ENCODE data around the gene RBM19. TPM values are rescaled to one million over a fixed set of nuclear protein-coding genes. Genes with fewer than 3 reads are reported as not detected.

The RBM19 gene
- polyA plus RNA-seq, 1 experiment, result 15.5 TPM

DNA sequence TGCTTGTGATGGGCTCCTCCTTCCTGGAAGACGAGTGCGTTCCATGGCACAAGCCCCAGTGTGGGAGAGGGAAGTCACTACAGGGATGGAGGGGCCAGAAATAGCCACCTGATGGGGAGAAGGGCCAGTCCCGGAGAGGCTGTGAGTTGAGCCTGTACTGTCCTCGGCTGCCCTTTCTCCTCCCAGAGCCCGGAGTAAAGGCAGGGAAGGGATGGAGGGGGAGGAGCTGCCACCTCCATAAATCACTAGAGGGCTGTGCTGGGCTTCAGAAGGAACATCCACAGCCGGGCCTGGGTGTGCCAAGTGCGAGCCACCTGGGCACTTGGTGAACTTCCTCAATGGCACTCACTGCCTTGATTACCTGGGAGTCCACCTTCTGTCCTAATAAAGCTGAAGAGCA, 110.1 kb downstream of the RBM19 start:
- POLR2A ChIA-PET, result no interaction called here
- CTCF ChIA-PET, result no interaction called here
- H3K27me3 ChIP-seq (ENCODE audit: control insufficient read depth, insufficient read depth, low read length), result no peaks in the 10 kb centered on the region

GRCh38 chr12:113854385-113855142, 111.6 kb downstream of the RBM19 start:
- Histone ChIP-seq H3K36me3 (ENCODE audit: control insufficient read depth, insufficient read depth, low read length) (peaks cover 13% of the 10 kb centered on the region), H3K4me3 (ENCODE audit: low read depth, low read length) (no peak overlapping the region), H3K27me3 (ENCODE audit: control insufficient read depth, insufficient read depth, low read length) (no peaks in the 10 kb centered on the region)
- no peak for DNase-seq (ENCODE audit: low read depth)
- POLR2A ChIA-PET, result no interaction called here
- CTCF ChIA-PET, result no interaction called here
- no peak for TF ChIP-seq CTCF (IDR thresholded peaks at IDR 0.05; ENCODE audit: insufficient read depth, low read depth, low read length)

More for the DNA sequence above, 110.1 kb downstream of the RBM19 start:
- H3K36me3 ChIP-seq (ENCODE audit: control insufficient read depth, insufficient read depth, low read length), result peaks cover 13% of the 10 kb centered on the region
- no peak overlapping the region for H3K4me3 ChIP-seq (ENCODE audit: low read depth, low read length)
- TF ChIP-seq CTCF (IDR thresholded peaks at IDR 0.05; ENCODE audit: insufficient read depth, low read depth, low read length), result no peak
- no peak for DNase-seq (ENCODE audit: low read depth)

DNA sequence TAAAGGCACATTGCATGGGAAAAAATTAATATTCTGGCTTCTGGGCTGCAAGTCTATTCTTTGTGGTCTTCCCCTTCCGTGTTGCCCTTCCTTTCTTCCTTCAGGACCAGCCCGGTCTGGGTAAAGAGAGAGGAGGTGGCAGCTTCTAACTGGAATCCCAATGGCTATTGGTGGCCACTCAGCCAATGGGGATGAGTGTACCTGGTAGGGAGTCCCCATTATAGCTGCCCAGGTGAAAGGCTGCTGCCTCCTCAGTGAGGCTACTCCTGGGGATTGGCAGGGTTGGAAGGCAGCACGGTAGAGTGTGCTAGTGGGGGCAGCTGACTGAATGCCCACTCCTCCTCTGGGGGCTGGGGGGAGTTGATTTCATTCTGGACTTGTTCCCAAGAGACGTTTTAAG, 112.6 kb downstream of the RBM19 start:
- TF ChIP-seq CTCF (IDR thresholded peaks at IDR 0.05; ENCODE audit: insufficient read depth, low read depth, low read length), result no peak
- CTCF ChIA-PET, result interaction anchor here (2.2 kb wide), 1 partner anchor 15 kb away, joined by 6 read pairs; no protein-coding TSS in a partner anchor
- peaks cover 13% of the 10 kb centered on the region for H3K36me3 ChIP-seq (ENCODE audit: control insufficient read depth, insufficient read depth, low read length)
- no peaks in the 10 kb centered on the region for H3K27me3 ChIP-seq (ENCODE audit: control insufficient read depth, insufficient read depth, low read length)
- H3K4me3 ChIP-seq (ENCODE audit: low read depth, low read length), result no peak overlapping the region
- POLR2A ChIA-PET, result no interaction called here
- no peak for DNase-seq (ENCODE audit: low read depth)

GRCh38 chr12:113852695-113853490, 113.2 kb downstream of the RBM19 start:
- Histone ChIP-seq H3K4me3 (ENCODE audit: low read depth, low read length) (no peak overlapping the region), H3K36me3 (ENCODE audit: control insufficient read depth, insufficient read depth, low read length) (peaks cover 8% of the 10 kb centered on the region), H3K27me3 (ENCODE audit: control insufficient read depth, insufficient read depth, low read length) (no peaks in the 10 kb centered on the region)
- CTCF ChIA-PET, result interaction anchor here (2.2 kb wide), 1 partner anchor 15 kb away, joined by 6 read pairs; no protein-coding TSS in a partner anchor
- no peak for TF ChIP-seq CTCF (IDR thresholded peaks at IDR 0.05; ENCODE audit: insufficient read depth, low read depth, low read length)
- POLR2A ChIA-PET, result interaction anchor here (0.6 kb wide), 1 partner anchor 33 kb away, joined by 8 read pairs; no protein-coding TSS in a partner anchor
- no peak for DNase-seq (ENCODE audit: low read depth)

GRCh38 chr12:113852264-113852663, 113.9 kb downstream of the RBM19 start:
- ChIA-PET CTCF (interaction anchor here (2.2 kb wide), 1 partner anchor 14 kb away, joined by 6 read pairs; no protein-coding TSS in a partner anchor), POLR2A (interaction anchor here (0.6 kb wide), 1 partner anchor 33 kb away, joined by 8 read pairs; no protein-coding TSS in a partner anchor)
- no peak for DNase-seq (ENCODE audit: low read depth)
- no peak for TF ChIP-seq CTCF (IDR thresholded peaks at IDR 0.05; ENCODE audit: insufficient read depth, low read depth, low read length)
- Histone ChIP-seq H3K4me3 (ENCODE audit: low read depth, low read length) (no peak overlapping the region), H3K36me3 (ENCODE audit: control insufficient read depth, insufficient read depth, low read length) (peaks cover 3% of the 10 kb centered on the region), H3K27me3 (ENCODE audit: control insufficient read depth, insufficient read depth, low read length) (no peaks in the 10 kb centered on the region)
